GM23338 (cell line): ENCODE measurements around the gene RBL2. TPM values are rescaled to one million over a fixed set of nuclear protein-coding genes. Genes with fewer than 3 reads are reported as not detected.

ENCODE experiments used
- ATAC-seq: fragments of 200-7000 bp; cut with Tn5 transposase; 3 replicates; pipeline ENCODE4 v1.9.1; 2020
- DNase-seq: peaks from one replicate; pipeline ENCODE4 v3.0.0-alpha.2; 2015; ENCODE audit warnings: low spot score
- H2AFZ ChIP-seq: fragments of 200-600 bp; sonication (generic); 2 replicates; pipeline ENCODE4 v1.8.0; 2016; ENCODE audit warnings: antibody characterized with exemption, mild to moderate bottlenecking, moderate library complexity
- H3F3A ChIP-seq: fragments of 200-600 bp; sonication (generic); replicated peaks from 2 replicates; pipeline ENCODE4 v1.8.0; 2017; ENCODE audit warnings: antibody characterized with exemption, mixed run types, low read depth
- H3K27ac ChIP-seq: fragments of 200-600 bp; sonication (generic); 2 replicates; pipeline ENCODE4 v1.6.1; 2016; ENCODE audit warnings: low read depth
- H3K27me3 ChIP-seq: fragments of 200-600 bp; sonication (generic); 2 replicates; pipeline ENCODE4 v1.8.0; 2016; ENCODE audit warnings: mild to moderate bottlenecking, mixed run types, moderate library complexity; ENCODE audit not compliant: insufficient read depth
- H3K36me3 ChIP-seq: fragments of 200-600 bp; sonication (generic); 2 replicates; pipeline ENCODE4 v1.8.0; 2016; ENCODE audit warnings: mild to moderate bottlenecking; ENCODE audit not compliant: insufficient read depth
- H3K4me1 ChIP-seq: fragments of 200-600 bp; sonication (generic); 2 replicates; pipeline ENCODE4 v1.8.0; 2016; ENCODE audit warnings: mild to moderate bottlenecking, moderate library complexity; ENCODE audit not compliant: insufficient read depth
- H3K4me2 ChIP-seq: fragments of 200-600 bp; sonication (generic); 2 replicates; pipeline ENCODE4 v1.7.1; 2017; ENCODE audit warnings: mixed run types
- H3K4me3 ChIP-seq: fragments of 200-600 bp; sonication (generic); 2 replicates; pipeline ENCODE4 v1.6.1; 2016; ENCODE audit warnings: mixed run types
- H3K79me2 ChIP-seq: fragments of 200-600 bp; sonication (generic); replicated peaks from 2 replicates; pipeline ENCODE4 v1.8.0; 2017; ENCODE audit warnings: mild to moderate bottlenecking; ENCODE audit not compliant: insufficient read depth
- H3K9me2 ChIP-seq: fragments of 200-600 bp; sonication (generic); 2 replicates; pipeline ENCODE4 v1.8.0; 2017; ENCODE audit not compliant: insufficient read depth
- H4K20me1 ChIP-seq: fragments of 200-600 bp; sonication (generic); replicated peaks from 2 replicates; pipeline ENCODE4 v1.8.0; 2017; ENCODE audit warnings: mild to moderate bottlenecking; ENCODE audit not compliant: insufficient read depth
- H3K27ac Mint-ChIP-seq: 2 replicates; pipeline ENCODE4 v1.8.0; 2020; ENCODE audit warnings: inconsistent platforms, mild to moderate bottlenecking, moderate library complexity, mixed read lengths
- H3K27me3 Mint-ChIP-seq: 3 replicates; pipeline ENCODE4 v1.8.0; 2022; ENCODE audit warnings: low read depth, mild to moderate bottlenecking, moderate library complexity, mixed read lengths, inconsistent platforms; ENCODE audit not compliant: insufficient read depth, poor library complexity
- H3K36me3 Mint-ChIP-seq: 3 replicates; pipeline ENCODE4 v1.8.0; 2021; ENCODE audit warnings: low read depth, mild to moderate bottlenecking, inconsistent platforms, moderate library complexity, mixed read lengths
- H3K4me1 Mint-ChIP-seq: 3 replicates; pipeline ENCODE4 v1.8.0; 2020; ENCODE audit warnings: mild to moderate bottlenecking, inconsistent platforms, mixed read lengths
- H3K4me3 Mint-ChIP-seq: 3 replicates; pipeline ENCODE4 v1.8.0; 2021; ENCODE audit warnings: moderate library complexity, mild to moderate bottlenecking, inconsistent platforms, mixed read lengths
- H3K9me3 Mint-ChIP-seq: 3 replicates; pipeline ENCODE4 v1.8.0; 2020; ENCODE audit warnings: moderate library complexity, mild to moderate bottlenecking, inconsistent platforms, mixed read lengths
- CREB1 ChIP-seq: fragments of 250-450 bp; sonication (Bioruptor Pico); IDR thresholded peaks from 2 replicates; pipeline ENCODE4 v1.5.0; 2020; ENCODE audit warnings: low read depth, mild to moderate bottlenecking, moderate library complexity
- EZH2 ChIP-seq: fragments of 200-600 bp; sonication (generic); IDR thresholded peaks from one replicate; pipeline ENCODE4 v1.8.0; 2017; ENCODE audit warnings: antibody characterized with exemption, mild to moderate bottlenecking, low read depth; ENCODE audit not compliant: unreplicated experiment
- EZH2phosphoT487 ChIP-seq: fragments of 200-600 bp; sonication (generic); IDR thresholded peaks from one replicate; pipeline ENCODE4 v1.8.1; 2018; ENCODE audit warnings: antibody characterized with exemption; ENCODE audit not compliant: unreplicated experiment
- JUNB ChIP-seq: IDR thresholded peaks from one replicate; pipeline ENCODE4 v1.6.1; 2016; ENCODE audit warnings: antibody characterized with exemption; ENCODE audit not compliant: unreplicated experiment
- NANOG ChIP-seq: IDR thresholded peaks from 2 replicates; pipeline ENCODE4 v1.6.1; 2016; ENCODE audit warnings: antibody characterized with exemption, borderline replicate concordance
- POLR2AphosphoS5 ChIP-seq: IDR thresholded peaks from 2 replicates; pipeline ENCODE4 v1.6.1; 2016; ENCODE audit warnings: antibody characterized with exemption, low read depth
- STAT1 ChIP-seq: IDR thresholded peaks from one replicate; pipeline ENCODE4 v1.6.1; 2016; ENCODE audit warnings: antibody characterized with exemption; ENCODE audit not compliant: unreplicated experiment
- ZNF114 ChIP-seq: fragments of 250-450 bp; sonication (Bioruptor Pico); IDR thresholded peaks from 2 replicates; pipeline ENCODE4 v1.5.0; 2020; ENCODE audit warnings: mild to moderate bottlenecking, moderate library complexity
- ZNF331 ChIP-seq: fragments of 250-450 bp; sonication (Bioruptor Pico); IDR thresholded peaks from 2 replicates; pipeline ENCODE4 v1.5.0; 2020; ENCODE audit warnings: low read depth, mild to moderate bottlenecking, moderate library complexity
- ZNF462 ChIP-seq: fragments of 250-450 bp; sonication (Bioruptor Pico); IDR thresholded peaks from 2 replicates; pipeline ENCODE4 v1.5.0; 2020; ENCODE audit warnings: mild to moderate bottlenecking, moderate library complexity
- polyA plus RNA-seq: library from polyadenylated mRNA; unstranded; fragments of >200 nt; fragmentation: Nextera tagmentation; extraction: Ambion mirVana; gene quantifications from 2 replicates; pipeline ENCODE4 v1.2.1, GENCODE V29; 2016
- total RNA-seq: library from RNA; depleted of rRNA; stranded (reverse); fragments of >200 nt; shearing (Covaris generic); gene quantifications from 2 replicates; pipeline ENCODE4 v1.2.3, GENCODE V29; 2014
- TF ChIP-seq, protein P1 (sequence below): IDR thresholded peaks from one replicate; pipeline ENCODE4 v1.6.1; 2018; ENCODE audit warnings: antibody characterized with exemption; ENCODE audit not compliant: unreplicated experiment
- TF ChIP-seq, protein P2 (sequence below): IDR thresholded peaks from 2 replicates; pipeline ENCODE4 v1.6.1; 2016; ENCODE audit warnings: antibody characterized with exemption
- TF ChIP-seq, protein P3 (sequence below), 2 experiments: fragments of 200-600 bp in 1 of 2; sonication (generic) in 1 of 2; conservative IDR thresholded peaks; 2 replicates each; pipeline versions ENCODE4 v1.5.1 to v1.6.1; 2016 to 2017; ENCODE audit warnings: antibody characterized with exemption in 2 of 2, low read depth in 2 of 2, mild to moderate bottlenecking in 2 of 2, moderate library complexity in 1 of 2

The RBL2 gene
- total and polyA plus RNA-seq, 2 experiments from 2014 or later = 15.4 to 43.3 TPM

GRCh38 chr16:53511084-53511402 lies 76.8 kb downstream of the RBL2 start:
- no peak for DNase-seq
- Histone ChIP-seq H3F3A (no peaks in the 10 kb centered on the region), H3K4me2 (no peak overlapping the region), H3K36me3 (no peaks in the 10 kb centered on the region), H3K4me1 (peaks cover 3% of the 10 kb centered on the region; the same call in 1 of the 2 replicates), H4K20me1 (no peaks in the 10 kb centered on the region), H3K79me2 (no peaks in the 10 kb centered on the region), H3K27ac (no peak overlapping the region), H3K4me3 (no peak overlapping the region), H2AFZ (peak overlapping the region; percentile 8; the same call in 1 of the 2 replicates), H3K27me3 (no peaks in the 10 kb centered on the region), H3K9me2 (no peaks in the 10 kb centered on the region)
- H3K4me1 Mint-ChIP-seq = peaks cover 7% of the 10 kb centered on the region; the same call in 2 of the 3 replicates
- peaks cover 30% of the 10 kb centered on the region for H3K9me3 Mint-ChIP-seq
- H3K4me3 Mint-ChIP-seq = no peak overlapping the region
- no peak overlapping the region for H3K27ac Mint-ChIP-seq
- H3K36me3 Mint-ChIP-seq = peaks cover 11% of the 10 kb centered on the region; the same call in 1 of the 3 replicates
- ATAC-seq = no peak
- peaks cover 15% of the 10 kb centered on the region for H3K27me3 Mint-ChIP-seq
- no peak for TF ChIP-seq EZH2phosphoT487
- no peak for TF ChIP-seq CREB1 (CRISPR knock-in tag)
- no peak for TF ChIP-seq NANOG
- TF ChIP-seq ZNF114 (CRISPR knock-in tag) = no peak
- TF ChIP-seq ZNF462 = no peak
- TF ChIP-seq, protein P1, sequence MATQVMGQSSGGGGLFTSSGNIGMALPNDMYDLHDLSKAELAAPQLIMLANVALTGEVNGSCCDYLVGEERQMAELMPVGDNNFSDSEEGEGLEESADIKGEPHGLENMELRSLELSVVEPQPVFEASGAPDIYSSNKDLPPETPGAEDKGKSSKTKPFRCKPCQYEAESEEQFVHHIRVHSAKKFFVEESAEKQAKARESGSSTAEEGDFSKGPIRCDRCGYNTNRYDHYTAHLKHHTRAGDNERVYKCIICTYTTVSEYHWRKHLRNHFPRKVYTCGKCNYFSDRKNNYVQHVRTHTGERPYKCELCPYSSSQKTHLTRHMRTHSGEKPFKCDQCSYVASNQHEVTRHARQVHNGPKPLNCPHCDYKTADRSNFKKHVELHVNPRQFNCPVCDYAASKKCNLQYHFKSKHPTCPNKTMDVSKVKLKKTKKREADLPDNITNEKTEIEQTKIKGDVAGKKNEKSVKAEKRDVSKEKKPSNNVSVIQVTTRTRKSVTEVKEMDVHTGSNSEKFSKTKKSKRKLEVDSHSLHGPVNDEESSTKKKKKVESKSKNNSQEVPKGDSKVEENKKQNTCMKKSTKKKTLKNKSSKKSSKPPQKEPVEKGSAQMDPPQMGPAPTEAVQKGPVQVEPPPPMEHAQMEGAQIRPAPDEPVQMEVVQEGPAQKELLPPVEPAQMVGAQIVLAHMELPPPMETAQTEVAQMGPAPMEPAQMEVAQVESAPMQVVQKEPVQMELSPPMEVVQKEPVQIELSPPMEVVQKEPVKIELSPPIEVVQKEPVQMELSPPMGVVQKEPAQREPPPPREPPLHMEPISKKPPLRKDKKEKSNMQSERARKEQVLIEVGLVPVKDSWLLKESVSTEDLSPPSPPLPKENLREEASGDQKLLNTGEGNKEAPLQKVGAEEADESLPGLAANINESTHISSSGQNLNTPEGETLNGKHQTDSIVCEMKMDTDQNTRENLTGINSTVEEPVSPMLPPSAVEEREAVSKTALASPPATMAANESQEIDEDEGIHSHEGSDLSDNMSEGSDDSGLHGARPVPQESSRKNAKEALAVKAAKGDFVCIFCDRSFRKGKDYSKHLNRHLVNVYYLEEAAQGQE = no peak
- TF ChIP-seq JUNB = no peak
- TF ChIP-seq STAT1 = no peak
- TF ChIP-seq POLR2AphosphoS5 = no peak
- TF ChIP-seq, protein P2, sequence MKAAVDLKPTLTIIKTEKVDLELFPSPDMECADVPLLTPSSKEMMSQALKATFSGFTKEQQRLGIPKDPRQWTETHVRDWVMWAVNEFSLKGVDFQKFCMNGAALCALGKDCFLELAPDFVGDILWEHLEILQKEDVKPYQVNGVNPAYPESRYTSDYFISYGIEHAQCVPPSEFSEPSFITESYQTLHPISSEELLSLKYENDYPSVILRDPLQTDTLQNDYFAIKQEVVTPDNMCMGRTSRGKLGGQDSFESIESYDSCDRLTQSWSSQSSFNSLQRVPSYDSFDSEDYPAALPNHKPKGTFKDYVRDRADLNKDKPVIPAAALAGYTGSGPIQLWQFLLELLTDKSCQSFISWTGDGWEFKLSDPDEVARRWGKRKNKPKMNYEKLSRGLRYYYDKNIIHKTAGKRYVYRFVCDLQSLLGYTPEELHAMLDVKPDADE = no peak
- no peak for TF ChIP-seq EZH2
- no peak for TF ChIP-seq ZNF331
- TF ChIP-seq, protein P3, sequence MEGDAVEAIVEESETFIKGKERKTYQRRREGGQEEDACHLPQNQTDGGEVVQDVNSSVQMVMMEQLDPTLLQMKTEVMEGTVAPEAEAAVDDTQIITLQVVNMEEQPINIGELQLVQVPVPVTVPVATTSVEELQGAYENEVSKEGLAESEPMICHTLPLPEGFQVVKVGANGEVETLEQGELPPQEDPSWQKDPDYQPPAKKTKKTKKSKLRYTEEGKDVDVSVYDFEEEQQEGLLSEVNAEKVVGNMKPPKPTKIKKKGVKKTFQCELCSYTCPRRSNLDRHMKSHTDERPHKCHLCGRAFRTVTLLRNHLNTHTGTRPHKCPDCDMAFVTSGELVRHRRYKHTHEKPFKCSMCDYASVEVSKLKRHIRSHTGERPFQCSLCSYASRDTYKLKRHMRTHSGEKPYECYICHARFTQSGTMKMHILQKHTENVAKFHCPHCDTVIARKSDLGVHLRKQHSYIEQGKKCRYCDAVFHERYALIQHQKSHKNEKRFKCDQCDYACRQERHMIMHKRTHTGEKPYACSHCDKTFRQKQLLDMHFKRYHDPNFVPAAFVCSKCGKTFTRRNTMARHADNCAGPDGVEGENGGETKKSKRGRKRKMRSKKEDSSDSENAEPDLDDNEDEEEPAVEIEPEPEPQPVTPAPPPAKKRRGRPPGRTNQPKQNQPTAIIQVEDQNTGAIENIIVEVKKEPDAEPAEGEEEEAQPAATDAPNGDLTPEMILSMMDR (conservative IDR thresholded peaks at IDR 0.05; ENCODE audit: low read depth in 2 of 2) = no peak
